ENCODE results near the gene SPON1. TPM values are rescaled to one million over a fixed set of nuclear protein-coding genes. Genes with fewer than 3 reads are reported as not detected.

The SPON1 gene
- total RNA-seq, 2 donors from 2014 or later = 4.8 to 7.3 TPM

GRCh38 chr11:14095882-14096281 is 133.4 kb downstream of the SPON1 start:
- H3K4me1 Mint-ChIP-seq = peaks cover 16% of the 10 kb centered on the region
- no peak for ATAC-seq
- no peak for DNase-seq
- peaks cover 4% of the 10 kb centered on the region for H3K36me3 Mint-ChIP-seq (ENCODE audit: low read depth)
- H3K4me3 Mint-ChIP-seq = no peak overlapping the region
- H3K9me3 ChIP-seq (ENCODE audit: control insufficient read depth, low read length, poor library complexity, severe bottlenecking) = no peaks in the 10 kb centered on the region
- H3K27ac Mint-ChIP-seq = no peak overlapping the region
- H3K27me3 Mint-ChIP-seq = no peaks in the 10 kb centered on the region

- H3K4me1 Mint-ChIP-seq = peaks cover 20% of the 10 kb centered on the region
- H3K36me3 Mint-ChIP-seq (ENCODE audit: low read depth) = peaks cover 4% of the 10 kb centered on the region
- H3K27me3 Mint-ChIP-seq = no peaks in the 10 kb centered on the region
- no peaks in the 10 kb centered on the region for H3K9me3 ChIP-seq (ENCODE audit: control insufficient read depth, low read length, poor library complexity, severe bottlenecking)
- H3K4me3 Mint-ChIP-seq = no peak overlapping the region
- H3K27ac Mint-ChIP-seq = no peak overlapping the region
- DNase-seq (no peak), ATAC-seq (no peak)
Observed at GRCh38 chr11:14096606-14097005, 134.1 kb downstream of the SPON1 start.

DNA sequence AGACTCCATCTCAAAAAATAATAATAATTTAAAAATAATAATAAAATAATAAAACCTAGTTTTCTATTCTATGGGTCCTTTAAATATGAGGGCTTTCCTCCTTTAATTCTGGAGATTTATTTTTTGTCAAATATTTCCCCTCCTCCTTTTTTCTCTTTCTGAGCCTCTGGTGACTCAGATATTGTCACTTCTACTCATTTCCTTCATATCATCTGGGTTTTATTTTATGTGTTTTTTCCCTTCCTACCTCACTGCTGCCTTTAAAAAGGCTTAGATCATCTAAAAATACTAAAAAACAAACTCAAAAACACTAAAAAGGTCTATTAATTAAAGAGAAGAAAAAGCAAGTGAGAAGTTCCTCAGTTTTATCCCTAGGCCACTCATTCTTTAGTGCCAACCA is 138.9 kb downstream of the SPON1 start:
- ATAC-seq (no peak), DNase-seq (no peak)
- Mint-ChIP-seq H3K36me3 (ENCODE audit: low read depth) (peaks cover 5% of the 10 kb centered on the region), H3K27ac (peak overlapping the region; percentile 63), H3K27me3 (no peaks in the 10 kb centered on the region), H3K4me1 (peaks cover 20% of the 10 kb centered on the region), H3K4me3 (no peak overlapping the region)
- no peaks in the 10 kb centered on the region for H3K9me3 ChIP-seq (ENCODE audit: control insufficient read depth, low read length, poor library complexity, severe bottlenecking)

DNA sequence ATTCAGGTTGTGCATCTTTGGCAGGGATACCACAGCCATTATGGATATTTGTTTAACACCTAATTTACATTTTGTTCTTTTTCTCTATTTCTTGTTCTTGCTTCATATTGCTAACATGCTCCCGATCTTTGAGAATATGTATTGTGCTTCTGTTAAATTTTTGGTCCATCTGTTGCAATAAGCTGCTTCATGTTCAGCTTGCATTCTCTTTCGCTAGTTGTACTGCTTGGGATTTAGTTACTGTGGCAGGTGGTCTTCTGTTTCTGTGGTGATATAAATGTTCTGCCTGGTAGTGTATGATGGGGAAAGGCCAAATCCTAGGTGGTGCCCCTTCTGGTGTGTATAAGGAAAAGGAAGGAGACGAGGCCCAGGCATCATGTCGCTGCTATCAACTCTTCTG is 140.2 kb downstream of the SPON1 start:
- no peaks in the 10 kb centered on the region for H3K9me3 ChIP-seq (ENCODE audit: control insufficient read depth, low read length, poor library complexity, severe bottlenecking)
- ATAC-seq (no peak), DNase-seq (no peak)
- Mint-ChIP-seq H3K4me3 (no peak overlapping the region), H3K4me1 (peaks cover 17% of the 10 kb centered on the region), H3K27ac (peak overlapping the region; percentile 32), H3K27me3 (no peaks in the 10 kb centered on the region), H3K36me3 (ENCODE audit: low read depth) (peaks cover 2% of the 10 kb centered on the region)

- Mint-ChIP-seq H3K27me3 (no peaks in the 10 kb centered on the region), H3K4me1 (peaks cover 11% of the 10 kb centered on the region)
- ATAC-seq = no peak
Observed at GRCh38 chr11:14105446-14105845, 142.9 kb downstream of the SPON1 start.

GRCh38 chr11:14106303-14107049 is 144.0 kb downstream of the SPON1 start:
- H3K4me1 Mint-ChIP-seq = peaks cover 7% of the 10 kb centered on the region
- ATAC-seq = no peak

More at GRCh38 chr11:14105446-14105845, 142.9 kb downstream of the SPON1 start:
- no peak for DNase-seq
- H3K9me3 ChIP-seq (ENCODE audit: control insufficient read depth, low read length, poor library complexity, severe bottlenecking) = no peaks in the 10 kb centered on the region
- Mint-ChIP-seq H3K36me3 (ENCODE audit: low read depth) (peaks cover 5% of the 10 kb centered on the region), H3K27ac (no peak overlapping the region), H3K4me3 (no peak overlapping the region)

GRCh38 chr11:14107050-14107430 is 144.5 kb downstream of the SPON1 start:
- no peak overlapping the region for H3K4me3 Mint-ChIP-seq
- peaks cover 6% of the 10 kb centered on the region for H3K4me1 Mint-ChIP-seq
- no peak for ATAC-seq
- no peak for DNase-seq
- H3K27me3 Mint-ChIP-seq = no peaks in the 10 kb centered on the region
- H3K9me3 ChIP-seq (ENCODE audit: control insufficient read depth, low read length, poor library complexity, severe bottlenecking) = no peaks in the 10 kb centered on the region
- no peak overlapping the region for H3K27ac Mint-ChIP-seq
- peaks cover 5% of the 10 kb centered on the region for H3K36me3 Mint-ChIP-seq (ENCODE audit: low read depth)

More at GRCh38 chr11:14106303-14107049, 144.0 kb downstream of the SPON1 start:
- Mint-ChIP-seq H3K36me3 (ENCODE audit: low read depth) (peaks cover 5% of the 10 kb centered on the region), H3K27me3 (no peaks in the 10 kb centered on the region), H3K27ac (no peak overlapping the region), H3K4me3 (no peak overlapping the region)
- no peaks in the 10 kb centered on the region for H3K9me3 ChIP-seq (ENCODE audit: control insufficient read depth, low read length, poor library complexity, severe bottlenecking)
- no peak for DNase-seq

GRCh38 chr11:14109742-14110141 is 147.2 kb downstream of the SPON1 start:
- Mint-ChIP-seq H3K27me3 (no peaks in the 10 kb centered on the region), H3K4me1 (peaks cover 12% of the 10 kb centered on the region), H3K27ac (no peak overlapping the region), H3K4me3 (no peak overlapping the region), H3K36me3 (ENCODE audit: low read depth) (peaks cover 3% of the 10 kb centered on the region)
- DNase-seq (no peak), ATAC-seq (no peak)
- no peaks in the 10 kb centered on the region for H3K9me3 ChIP-seq (ENCODE audit: control insufficient read depth, low read length, poor library complexity, severe bottlenecking)

DNA sequence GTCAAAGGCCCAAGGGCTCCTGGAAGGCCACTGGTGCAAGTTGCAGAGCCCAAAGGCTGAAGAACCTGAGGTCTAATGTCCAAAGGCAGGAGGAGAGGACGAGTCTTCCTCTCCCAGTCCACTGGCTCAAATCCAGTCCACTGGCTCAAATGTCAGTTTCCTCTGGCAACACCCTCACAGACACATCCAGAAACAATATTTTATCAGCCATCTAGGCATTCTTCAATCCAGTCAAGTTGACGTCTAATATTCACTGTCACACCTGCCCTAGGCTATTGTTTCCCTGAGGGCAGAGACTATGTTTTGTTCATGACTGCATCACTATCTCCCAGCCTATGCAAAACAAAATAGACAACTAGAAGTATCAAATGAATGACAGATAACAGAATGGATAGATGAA is 148.1 kb downstream of the SPON1 start:
- DNase-seq (no peak), ATAC-seq (no peak)
- H3K27me3 Mint-ChIP-seq = no peaks in the 10 kb centered on the region
- no peak overlapping the region for H3K4me3 Mint-ChIP-seq
- peaks cover 3% of the 10 kb centered on the region for H3K36me3 Mint-ChIP-seq (ENCODE audit: low read depth)
- no peak overlapping the region for H3K27ac Mint-ChIP-seq
- H3K4me1 Mint-ChIP-seq = peaks cover 13% of the 10 kb centered on the region
- no peaks in the 10 kb centered on the region for H3K9me3 ChIP-seq (ENCODE audit: control insufficient read depth, low read length, poor library complexity, severe bottlenecking)

GRCh38 chr11:14111496-14111895 is 149.0 kb downstream of the SPON1 start:
- Mint-ChIP-seq H3K36me3 (ENCODE audit: low read depth) (peaks cover 3% of the 10 kb centered on the region), H3K27me3 (no peaks in the 10 kb centered on the region), H3K4me3 (no peak overlapping the region), H3K27ac (no peak overlapping the region), H3K4me1 (peaks cover 13% of the 10 kb centered on the region)
- DNase-seq (no peak), ATAC-seq (no peak)
- H3K9me3 ChIP-seq (ENCODE audit: control insufficient read depth, low read length, poor library complexity, severe bottlenecking) = no peaks in the 10 kb centered on the region

GRCh38 chr11:14112721-14113120 is 150.2 kb downstream of the SPON1 start:
- DNase-seq (no peak), ATAC-seq (no peak)
- H3K9me3 ChIP-seq (ENCODE audit: control insufficient read depth, low read length, poor library complexity, severe bottlenecking) = no peaks in the 10 kb centered on the region
- no peak overlapping the region for H3K27ac Mint-ChIP-seq
- H3K4me3 Mint-ChIP-seq = no peak overlapping the region
- peaks cover 13% of the 10 kb centered on the region for H3K4me1 Mint-ChIP-seq
- no peaks in the 10 kb centered on the region for H3K27me3 Mint-ChIP-seq
- H3K36me3 Mint-ChIP-seq (ENCODE audit: low read depth) = peaks cover 3% of the 10 kb centered on the region

DNA sequence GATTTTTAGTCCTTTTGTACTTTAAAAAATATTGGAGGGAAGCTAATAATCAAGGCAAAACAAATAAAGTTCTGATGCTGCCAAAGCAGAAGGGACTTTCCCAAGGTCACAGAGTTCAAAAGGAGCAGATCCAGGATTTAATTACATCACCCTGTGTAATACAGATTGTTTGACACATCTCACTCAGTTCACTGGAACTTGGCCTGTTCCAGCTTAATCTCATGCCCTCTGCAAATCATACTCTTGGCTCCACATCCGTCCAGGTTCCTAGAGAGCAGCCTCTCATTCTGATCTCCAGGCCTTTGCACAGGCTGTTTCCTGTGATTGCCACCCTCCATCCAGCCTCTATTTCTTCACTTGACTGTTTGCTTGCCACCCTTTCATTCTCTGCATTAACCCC is 151.7 kb downstream of the SPON1 start:
- H3K9me3 ChIP-seq (ENCODE audit: control insufficient read depth, low read length, poor library complexity, severe bottlenecking) = no peaks in the 10 kb centered on the region
- H3K4me1 Mint-ChIP-seq = peaks cover 12% of the 10 kb centered on the region
- no peak overlapping the region for H3K4me3 Mint-ChIP-seq
- H3K27me3 Mint-ChIP-seq = no peaks in the 10 kb centered on the region
- no peak for ATAC-seq
- no peak overlapping the region for H3K27ac Mint-ChIP-seq
- no peak for DNase-seq
- H3K36me3 Mint-ChIP-seq (ENCODE audit: low read depth) = peaks cover 3% of the 10 kb centered on the region

DNA sequence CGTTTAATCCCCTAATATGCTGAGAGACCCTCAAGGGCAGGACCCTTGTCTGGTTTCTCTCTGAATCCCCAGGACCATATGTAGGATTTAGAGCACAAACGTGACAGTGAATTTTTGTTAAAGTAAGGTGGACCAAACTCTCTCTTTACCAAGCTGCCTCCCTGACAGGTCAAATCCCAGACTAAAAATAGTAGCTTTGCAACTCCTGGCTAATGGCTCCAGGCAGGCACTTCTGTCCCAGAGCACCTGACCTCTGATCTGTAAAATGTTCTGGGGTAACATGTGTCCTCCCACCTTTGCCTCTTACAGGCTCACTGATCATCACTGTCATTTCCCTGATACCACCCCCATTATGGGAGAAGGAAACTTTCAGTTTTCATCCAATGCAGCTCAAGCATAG is 152.3 kb downstream of the SPON1 start:
- Mint-ChIP-seq H3K27me3 (no peaks in the 10 kb centered on the region), H3K27ac (no peak overlapping the region), H3K36me3 (ENCODE audit: low read depth) (peaks cover 3% of the 10 kb centered on the region), H3K4me3 (no peak overlapping the region), H3K4me1 (peaks cover 12% of the 10 kb centered on the region)
- H3K9me3 ChIP-seq (ENCODE audit: control insufficient read depth, low read length, poor library complexity, severe bottlenecking) = no peaks in the 10 kb centered on the region
- no peak for ATAC-seq
- DNase-seq = no peak

DNA sequence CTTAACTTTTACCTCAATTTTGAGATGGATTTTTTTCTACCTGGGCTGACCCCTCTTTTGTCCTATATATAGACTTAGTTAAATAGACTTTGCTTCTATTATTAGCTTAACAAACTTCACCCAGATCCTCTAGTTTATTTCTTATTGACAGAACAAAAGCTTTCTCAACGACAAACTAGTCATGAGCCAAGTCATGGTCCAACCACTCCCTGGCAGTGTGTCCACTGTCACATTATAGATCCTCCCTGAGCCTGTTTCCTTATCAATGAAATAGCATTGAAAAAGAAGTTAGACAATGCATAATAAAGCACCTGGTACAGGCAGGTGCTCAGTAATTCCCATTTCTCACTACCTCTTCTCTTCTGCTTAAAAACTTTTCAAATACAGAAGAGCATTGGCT is 155.1 kb downstream of the SPON1 start:
- H3K9me3 ChIP-seq (ENCODE audit: control insufficient read depth, low read length, poor library complexity, severe bottlenecking) = no peaks in the 10 kb centered on the region
- no peak for DNase-seq
- Mint-ChIP-seq H3K36me3 (ENCODE audit: low read depth) (peaks cover 5% of the 10 kb centered on the region), H3K27ac (no peak overlapping the region), H3K4me3 (no peak overlapping the region), H3K27me3 (no peaks in the 10 kb centered on the region), H3K4me1 (peaks cover 11% of the 10 kb centered on the region)
- ATAC-seq = no peak
